GM19351 (cell line): ENCODE results near the gene PCBP3.

Source experiments
- ATAC-seq: cut with Tn5 transposase; IDR thresholded peaks from one replicate; pipeline ENCODE4 v1.9.1; 2021; ENCODE audit warnings: mild to moderate bottlenecking, moderate library complexity; ENCODE audit not compliant: unreplicated experiment

PCBP3 gene

GRCh38 chr21:45723049-45723958 is 79.8 kb downstream of the PCBP3 start:
- no peak for ATAC-seq

- no peak for ATAC-seq
These were observed 80.9 kb downstream of the PCBP3 start for GRCh38 chr21:45724345-45724961.

- ATAC-seq, result no peak
These were observed 81.7 kb downstream of the PCBP3 start for GRCh38 chr21:45724994-45725843.

GRCh38 chr21:45725844-45726200 is 82.3 kb downstream of the PCBP3 start:
- ATAC-seq, result no peak

GRCh38 chr21:45726438-45726837 is 82.9 kb downstream of the PCBP3 start:
- no peak for ATAC-seq

- ATAC-seq, result no peak
These were observed 83.9 kb downstream of the PCBP3 start for GRCh38 chr21:45727390-45727789.

GRCh38 chr21:45735259-45736000 is 91.9 kb downstream of the PCBP3 start:
- no peak for ATAC-seq

GRCh38 chr21:45736042-45736689 is 92.6 kb downstream of the PCBP3 start:
- no peak for ATAC-seq

GRCh38 chr21:45736690-45737484 is 93.4 kb downstream of the PCBP3 start:
- ATAC-seq, result no peak

GRCh38 chr21:45737485-45738166 is 94.1 kb downstream of the PCBP3 start:
- no peak for ATAC-seq

GRCh38 chr21:45739218-45740087 is 95.9 kb downstream of the PCBP3 start:
- no peak for ATAC-seq

GRCh38 chr21:45740088-45740440 is 96.5 kb downstream of the PCBP3 start:
- no peak for ATAC-seq

GRCh38 chr21:45740491-45741357 is 97.2 kb downstream of the PCBP3 start:
- ATAC-seq, result no peak

GRCh38 chr21:45741691-45742090 is 98.2 kb downstream of the PCBP3 start:
- no peak for ATAC-seq

- no peak for ATAC-seq
These were observed 98.7 kb downstream of the PCBP3 start for GRCh38 chr21:45742247-45742646.

- no peak for ATAC-seq
These were observed 101.7 kb downstream of the PCBP3 start for GRCh38 chr21:45745256-45745655.

GRCh38 chr21:45747233-45747766 is 103.8 kb downstream of the PCBP3 start:
- ATAC-seq, result no peak
